ENCODE data around the gene A1BG. TPM values are rescaled to one million over a fixed set of nuclear protein-coding genes. Genes with fewer than 3 reads are reported as not detected.

Gene A1BG
- total and polyA plus RNA-seq, 7 donors = 1.6 to 12.0 (median 5.2) TPM

DNA sequence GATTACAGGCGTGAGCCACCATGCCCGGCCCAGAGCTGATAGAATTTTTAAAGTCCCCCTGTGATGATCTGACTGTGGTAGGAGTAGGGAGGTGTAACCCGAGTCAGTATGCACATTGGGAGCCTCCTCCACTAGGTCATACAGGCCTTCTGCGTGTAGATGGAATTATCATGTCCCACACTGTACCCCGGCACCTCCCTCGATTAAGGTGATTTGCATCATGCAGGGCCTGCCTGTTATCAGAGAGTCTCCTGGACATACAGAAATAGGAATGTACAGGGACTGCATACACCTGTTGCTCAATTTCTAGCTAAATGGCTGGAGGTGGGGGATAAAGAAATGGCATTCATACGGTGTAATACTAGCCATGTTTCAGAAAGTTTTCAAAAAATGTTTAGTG lies 49.0 kb downstream of the A1BG start:
- 82 to 83% (median 83%) methylated on average over 7 of the region's 7 CpGs for WGBS, 3 donors
- H3K9me3 ChIP-seq = peaks cover 18% of the 10 kb centered on the region
- peak overlapping the region; percentile 89 for H3K4me3 ChIP-seq
- peaks cover 0 to 1% (median 0%) of the 10 kb centered on the region in 3 donors for H3K27me3 ChIP-seq (ENCODE audit: insufficient read depth in 3 of 3, low read length in 2 of 3)
- H3K4me1 ChIP-seq = peaks cover 9% of the 10 kb centered on the region
- DNase-seq (no peak), ATAC-seq (no peak)
- TF ChIP-seq, protein P1, sequence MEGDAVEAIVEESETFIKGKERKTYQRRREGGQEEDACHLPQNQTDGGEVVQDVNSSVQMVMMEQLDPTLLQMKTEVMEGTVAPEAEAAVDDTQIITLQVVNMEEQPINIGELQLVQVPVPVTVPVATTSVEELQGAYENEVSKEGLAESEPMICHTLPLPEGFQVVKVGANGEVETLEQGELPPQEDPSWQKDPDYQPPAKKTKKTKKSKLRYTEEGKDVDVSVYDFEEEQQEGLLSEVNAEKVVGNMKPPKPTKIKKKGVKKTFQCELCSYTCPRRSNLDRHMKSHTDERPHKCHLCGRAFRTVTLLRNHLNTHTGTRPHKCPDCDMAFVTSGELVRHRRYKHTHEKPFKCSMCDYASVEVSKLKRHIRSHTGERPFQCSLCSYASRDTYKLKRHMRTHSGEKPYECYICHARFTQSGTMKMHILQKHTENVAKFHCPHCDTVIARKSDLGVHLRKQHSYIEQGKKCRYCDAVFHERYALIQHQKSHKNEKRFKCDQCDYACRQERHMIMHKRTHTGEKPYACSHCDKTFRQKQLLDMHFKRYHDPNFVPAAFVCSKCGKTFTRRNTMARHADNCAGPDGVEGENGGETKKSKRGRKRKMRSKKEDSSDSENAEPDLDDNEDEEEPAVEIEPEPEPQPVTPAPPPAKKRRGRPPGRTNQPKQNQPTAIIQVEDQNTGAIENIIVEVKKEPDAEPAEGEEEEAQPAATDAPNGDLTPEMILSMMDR (IDR thresholded peaks at IDR 0.05) = no peak
- peaks cover 2 to 40% of the 10 kb centered on the region in 2 donors for H3K36me3 ChIP-seq (ENCODE audit: insufficient read depth in 1 of 2, low read depth in 1 of 2)
- H3K27ac ChIP-seq = peak overlapping the region; percentile 93
- intact Hi-C loops (cut with DNase I) = no loop called here

DNA sequence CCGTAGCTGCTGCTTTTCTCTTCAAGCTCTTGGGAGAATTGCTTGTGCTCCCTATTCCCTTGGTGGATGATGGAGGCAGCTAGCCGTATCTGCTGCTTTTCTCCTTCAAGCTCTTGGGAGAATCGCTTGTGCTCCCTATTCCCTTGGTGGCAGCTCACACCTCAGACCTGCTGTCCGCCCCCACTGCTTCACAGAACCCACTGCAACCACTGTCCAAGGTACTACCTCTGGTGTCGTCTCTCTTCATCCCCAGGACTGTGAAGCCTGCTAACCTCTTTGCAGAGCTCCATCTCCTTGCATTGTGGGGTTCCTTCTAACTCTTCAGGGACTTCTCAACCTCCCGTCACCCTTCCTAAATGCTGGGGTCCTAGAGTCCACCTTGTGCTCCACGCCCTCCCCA lies 52.7 kb downstream of the A1BG start:
- peaks cover 0 to 1% (median 0%) of the 10 kb centered on the region in 3 donors for H3K27me3 ChIP-seq (ENCODE audit: insufficient read depth in 3 of 3, low read length in 2 of 3)
- intact Hi-C loops (cut with DNase I) = no loop called here
- WGBS, 3 donors = 89 to 96% (median 95%) methylated on average over 7 of the region's 7 CpGs
- H3K9me3 ChIP-seq = peaks cover 31% of the 10 kb centered on the region
- DNase-seq (no peak), ATAC-seq (no peak)
- TF ChIP-seq, protein P1 (IDR thresholded peaks at IDR 0.05) = no peak
- H3K36me3 ChIP-seq (ENCODE audit: insufficient read depth in 1 of 2, low read depth in 1 of 2) = peaks cover 3 to 19% of the 10 kb centered on the region in 2 donors
- no peak overlapping the region for H3K27ac ChIP-seq
- H3K4me1 ChIP-seq = no peaks in the 10 kb centered on the region
- H3K4me3 ChIP-seq = no peak overlapping the region

DNA sequence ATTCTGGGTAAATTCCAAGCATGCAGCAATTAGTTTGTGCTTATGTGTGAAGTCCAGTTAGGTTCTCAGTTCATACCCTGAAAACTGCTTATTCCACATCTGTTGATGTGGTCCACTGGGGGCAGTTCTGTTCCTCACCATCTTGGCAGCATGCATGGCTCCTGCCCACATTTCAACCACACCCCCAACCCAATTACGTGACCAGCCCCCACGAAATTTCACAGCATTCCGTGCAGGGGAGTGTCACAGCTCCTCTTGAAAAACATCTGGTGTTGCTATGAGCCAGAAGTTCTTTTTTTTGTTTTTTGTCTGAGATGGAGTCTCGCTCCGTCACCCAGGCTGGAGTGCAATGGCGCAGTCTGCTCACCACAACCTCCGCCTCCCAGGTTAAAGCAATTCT lies 57.2 kb downstream of the A1BG start:
- H3K27ac ChIP-seq = no peak overlapping the region
- H3K27me3 ChIP-seq (ENCODE audit: insufficient read depth in 3 of 3, low read length in 2 of 3) = peaks cover 0 to 1% (median 0%) of the 10 kb centered on the region in 3 donors
- H3K36me3 ChIP-seq (ENCODE audit: insufficient read depth in 1 of 2, low read depth in 1 of 2) = peaks cover 23 to 43% of the 10 kb centered on the region in 2 donors
- no peak for DNase-seq
- H3K4me3 ChIP-seq = no peak overlapping the region
- no peaks in the 10 kb centered on the region for H3K4me1 ChIP-seq
- 71 to 79% (median 72%) methylated on average over 7 of the region's 7 CpGs for WGBS, 3 donors
- no peak for ATAC-seq
- intact Hi-C loops (cut with DNase I) = no loop called here
- TF ChIP-seq, protein P1 (IDR thresholded peaks at IDR 0.05) = no peak
- H3K9me3 ChIP-seq = peaks cover 50% of the 10 kb centered on the region

Other genes starting within 250 kb of the A1BG start
- gene ZNF329, start 202.7 kb downstream of the A1BG start, total RNA-seq = 1 to 10 TPM; 1.4 to 5.7 (median 1.9) TPM
- 1 to 10 TPM in 2 of 3 donors, under 1 TPM in 1; 0.79 to 3.5 (median 1.9) TPM for gene ZNF329, start 202.7 kb downstream of the A1BG start, polyA plus RNA-seq
- 10 to 100 TPM; 11.2 to 15.0 (median 14.8) TPM for gene ZNF274, start 170.4 kb downstream of the A1BG start, total RNA-seq
- 10 to 100 TPM; 11.3 to 20.5 (median 13.9) TPM for gene ZNF274, start 170.4 kb downstream of the A1BG start, polyA plus RNA-seq
- 10 to 100 TPM in 1 of 4 donors, 1 to 10 TPM in 3; 2.4 to 15.3 (median 5.1) TPM for gene ZNF544, start 124.6 kb downstream of the A1BG start, total RNA-seq
- 1 to 10 TPM; 3.8 to 8.1 (median 7.8) TPM for gene ZNF544, start 124.6 kb downstream of the A1BG start, polyA plus RNA-seq
- 1 to 10 TPM; 1.5 to 2.5 (median 2.0) TPM for gene ZNF8, start 74.5 kb downstream of the A1BG start, total RNA-seq
- 1 to 10 TPM in 1 of 3 donors, under 1 TPM in 2; 0.35 to 1.3 (median 0.86) TPM for gene ZNF8, start 74.5 kb downstream of the A1BG start, polyA plus RNA-seq
- 10 to 100 TPM; 13.9 to 33.3 (median 16.4) TPM for gene ERVK3-1, start 48.1 kb downstream of the A1BG start, total RNA-seq
- gene ERVK3-1, start 48.1 kb downstream of the A1BG start, polyA plus RNA-seq = 10 to 100 TPM; 29.5 to 81.0 (median 77.4) TPM
- gene ZSCAN22, start 26.5 kb downstream of the A1BG start, total RNA-seq = 1 to 10 TPM; 2.0 to 3.1 (median 2.4) TPM
- 1 to 10 TPM; 1.1 to 1.8 (median 1.8) TPM for gene ZSCAN22, start 26.5 kb downstream of the A1BG start, polyA plus RNA-seq
- under 1 TPM; 0.08 to 0.30 (median 0.18) TPM for gene ZNF497, start 9.3 kb upstream of the A1BG start, total RNA-seq
- gene ZNF497, start 9.3 kb upstream of the A1BG start, polyA plus RNA-seq = under 1 TPM; 0.13 to 0.43 (median 0.30) TPM
- gene ZNF837, start 27.5 kb upstream of the A1BG start, total RNA-seq = under 1 TPM; 0.10 to 0.34 (median 0.20) TPM
- under 1 TPM; 0.08 to 0.33 (median 0.24) TPM for gene ZNF837, start 27.5 kb upstream of the A1BG start, polyA plus RNA-seq
- gene RPS5, start 33.8 kb upstream of the A1BG start, total RNA-seq = 100 to 1,000 TPM; 513 to 839 (median 740) TPM
- 1,000 to 10,000 TPM; 1,118 to 2,384 (median 1,312) TPM for gene RPS5, start 33.8 kb upstream of the A1BG start, polyA plus RNA-seq
- gene RNF225, start 42.2 kb upstream of the A1BG start, total RNA-seq = not detected
- gene RNF225, start 42.2 kb upstream of the A1BG start, polyA plus RNA-seq = not detected
- gene ZNF584, start 55.2 kb upstream of the A1BG start, total RNA-seq = 10 to 100 TPM in 3 of 4 donors, 1 to 10 TPM in 1; 9.5 to 16.2 (median 13.3) TPM
- gene ZNF584, start 55.2 kb upstream of the A1BG start, polyA plus RNA-seq = 10 to 100 TPM in 2 of 3 donors, 1 to 10 TPM in 1; 8.7 to 23.8 (median 11.6) TPM
- gene ZNF132, start 86.7 kb upstream of the A1BG start, total RNA-seq = 1 to 10 TPM; 2.1 to 5.2 (median 4.3) TPM
- gene ZNF132, start 86.7 kb upstream of the A1BG start, polyA plus RNA-seq = 1 to 10 TPM; 1.4 to 2.7 (median 1.6) TPM
- 1 to 10 TPM; 4.4 to 8.9 (median 4.9) TPM for gene ZNF324B, start 98.1 kb upstream of the A1BG start, total RNA-seq
- gene ZNF324B, start 98.1 kb upstream of the A1BG start, polyA plus RNA-seq = 1 to 10 TPM; 2.5 to 6.2 (median 2.9) TPM
- 1 to 10 TPM; 3.5 to 7.2 (median 4.8) TPM for gene ZNF324, start 113.6 kb upstream of the A1BG start, total RNA-seq
- 1 to 10 TPM; 2.1 to 6.4 (median 3.1) TPM for gene ZNF324, start 113.6 kb upstream of the A1BG start, polyA plus RNA-seq
- 1 to 10 TPM; 3.5 to 8.1 (median 4.9) TPM for gene ZNF446, start 122.9 kb upstream of the A1BG start, total RNA-seq
- gene ZNF446, start 122.9 kb upstream of the A1BG start, polyA plus RNA-seq = 1 to 10 TPM; 4.6 to 8.7 (median 6.3) TPM
- gene SLC27A5, start 158.5 kb upstream of the A1BG start, total RNA-seq = 1 to 10 TPM; 3.1 to 6.6 (median 4.0) TPM
- gene SLC27A5, start 158.5 kb upstream of the A1BG start, polyA plus RNA-seq = 10 to 100 TPM in 2 of 3 donors, 1 to 10 TPM in 1; 6.1 to 11.0 (median 10.6) TPM
- 10 to 100 TPM in 1 of 4 donors, 1 to 10 TPM in 3; 7.7 to 13.0 (median 9.9) TPM for gene ZBTB45, start 166.3 kb upstream of the A1BG start, total RNA-seq
- gene ZBTB45, start 166.3 kb upstream of the A1BG start, polyA plus RNA-seq = 10 to 100 TPM in 1 of 3 donors, 1 to 10 TPM in 2; 6.2 to 12.5 (median 8.5) TPM
- gene TRIM28, start 190.6 kb upstream of the A1BG start, total RNA-seq = 100 to 1,000 TPM; 165 to 212 (median 197) TPM
- gene TRIM28, start 190.6 kb upstream of the A1BG start, polyA plus RNA-seq = 100 to 1,000 TPM; 141 to 154 (median 147) TPM
- gene CHMP2A, start 201.6 kb upstream of the A1BG start, total RNA-seq = 100 to 1,000 TPM in 2 of 4 donors, 10 to 100 TPM in 2; 96.5 to 126 (median 103) TPM
- 100 to 1,000 TPM; 149 to 184 (median 157) TPM for gene CHMP2A, start 201.6 kb upstream of the A1BG start, polyA plus RNA-seq
- gene UBE2M, start 205.1 kb upstream of the A1BG start, total RNA-seq = 100 to 1,000 TPM in 3 of 4 donors, 10 to 100 TPM in 1; 95.4 to 146 (median 125) TPM
- gene UBE2M, start 205.1 kb upstream of the A1BG start, polyA plus RNA-seq = 100 to 1,000 TPM in 2 of 3 donors, 10 to 100 TPM in 1; 86.8 to 146 (median 145) TPM
- gene MZF1, start 219.8 kb upstream of the A1BG start, total RNA-seq = 10 to 100 TPM in 2 of 4 donors, 1 to 10 TPM in 2; 8.2 to 13.0 (median 11.1) TPM
- gene MZF1, start 219.8 kb upstream of the A1BG start, polyA plus RNA-seq = 10 to 100 TPM in 1 of 3 donors, 1 to 10 TPM in 2; 5.0 to 12.5 (median 8.2) TPM

Data from psoas muscle (tissue), 8 donors.